SK-N-SH (cell line): Measurements from ENCODE around the gene PRKCA. TPM values are rescaled to one million over a fixed set of nuclear protein-coding genes. Genes with fewer than 3 reads are reported as not detected.

ENCODE experiments used
- CTCF ChIA-PET: fragments of 300-600, 350-600 bp; formaldehyde crosslinking; extraction: SDS; loops from one replicate; lab custom pipeline; 2021; lab: Yijun Ruan, JAX
- POLR2A ChIA-PET: fragments of 350-600 bp; sonication (Branson Sonifier 250); formaldehyde crosslinking; extraction: SDS; loops from one replicate; lab custom pipeline; 2020; ENCODE audit warnings: antibody characterized with exemption, inconsistent platforms; lab: Yijun Ruan, JAX
- DNase-seq: peaks from one replicate; pipeline ENCODE4 v3.0.0; 2012
- H2AFZ ChIP-seq: fragments of 200-600 bp; sonication (generic); 2 replicates; pipeline ENCODE4 v1.8.1; 2016; ENCODE audit warnings: antibody characterized with exemption, mild to moderate bottlenecking, low read depth
- H3F3A ChIP-seq: fragments of 200-600 bp; sonication (generic); replicated peaks from 2 replicates; pipeline ENCODE3; 2016; ENCODE audit warnings: antibody characterized with exemption, mild to moderate bottlenecking; ENCODE audit not compliant: insufficient read depth
- H3K27ac ChIP-seq, 2 experiments: fragments of 200-500 bp in 1 of 2; fragments of 200-600 bp in 1 of 2; sonication (Bioruptor generic) in 1 of 2; sonication (generic), shearing (Covaris generic) in 1 of 2; 2 replicates each; pipeline versions ENCODE4 v1.5.1 to v1.6.1; 2014 to 2016; ENCODE audit warnings: low read depth in 2 of 2, inconsistent platforms in 1 of 2, low read length in 1 of 2, mild to moderate bottlenecking in 1 of 2, mixed read lengths in 1 of 2
- H3K27me3 ChIP-seq: fragments of 200-600 bp; sonication (generic), shearing (Covaris generic); 2 replicates; pipeline ENCODE4 v1.6.1; 2016; ENCODE audit warnings: mixed run types; ENCODE audit not compliant: insufficient read depth
- H3K36me3 ChIP-seq, 2 experiments: fragments of 200-500 bp in 1 of 2; fragments of 200-600 bp in 1 of 2; sonication (Bioruptor generic) in 1 of 2; sonication (generic) in 1 of 2; replicated peaks in 1 of 2; 2 replicates each; pipeline versions ENCODE3 to v1.5.1; 2014 to 2016; ENCODE audit warnings: low read length in 1 of 2, mild to moderate bottlenecking in 1 of 2; ENCODE audit not compliant: insufficient read depth in 2 of 2, control insufficient read depth in 1 of 2
- H3K4me1 ChIP-seq, 2 experiments: fragments of 200-500 bp in 1 of 2; fragments of 200-600 bp in 1 of 2; sonication (Bioruptor generic) in 1 of 2; sonication (generic), shearing (Covaris generic) in 1 of 2; 2 replicates each; pipeline versions ENCODE4 v1.5.1 to v1.6.1; 2014 to 2016; ENCODE audit warnings: low read depth in 1 of 2, low read length in 1 of 2, mixed run types in 1 of 2; ENCODE audit not compliant: insufficient read depth in 2 of 2, control insufficient read depth in 1 of 2
- H3K4me2 ChIP-seq: fragments of 200-600 bp; sonication (generic), shearing (Covaris generic); 2 replicates; pipeline ENCODE4 v1.6.1; 2017; ENCODE audit warnings: mixed run types
- H3K4me3 ChIP-seq, 2 experiments: fragments of 200-500 bp in 1 of 2; fragments of 200-600 bp in 1 of 2; sonication (Bioruptor generic) in 1 of 2; sonication (generic), shearing (Covaris generic) in 1 of 2; 2 replicates each; pipeline versions ENCODE4 v1.5.1 to v1.8.1; 2014 to 2016; ENCODE audit warnings: low read depth in 2 of 2, inconsistent platforms in 1 of 2, low read length in 1 of 2, mild to moderate bottlenecking in 1 of 2, mixed read lengths in 1 of 2, moderate library complexity in 1 of 2
- H3K79me2 ChIP-seq: fragments of 200-600 bp; sonication (generic); 2 replicates; pipeline ENCODE4 v1.8.1; 2017; ENCODE audit warnings: mild to moderate bottlenecking; ENCODE audit not compliant: insufficient read depth
- H3K9ac ChIP-seq: fragments of 200-600 bp; sonication (generic); 2 replicates; pipeline ENCODE4 v1.6.1; 2017; ENCODE audit warnings: mixed run types
- H3K9me2 ChIP-seq: fragments of 200-600 bp; sonication (generic); 2 replicates; pipeline ENCODE4 v1.6.1; 2017; ENCODE audit warnings: mixed run types
- H3K9me3 ChIP-seq: fragments of 200-600 bp; sonication (generic); 2 replicates; pipeline ENCODE4 v1.6.1; 2017; ENCODE audit warnings: mixed run types, mild to moderate bottlenecking, moderate library complexity
- H4K20me1 ChIP-seq: fragments of 200-600 bp; sonication (generic); 2 replicates; pipeline ENCODE4 v1.6.1; 2017; ENCODE audit warnings: mild to moderate bottlenecking, mixed run types; ENCODE audit not compliant: insufficient read depth
- CHD2 ChIP-seq: fragments of 150-350 bp; IDR thresholded peaks from 2 replicates; pipeline ENCODE4 v1.6.1; 2018; ENCODE audit warnings: low read length; ENCODE audit not compliant: partially characterized antibody
- ELF1 ChIP-seq: IDR thresholded peaks from 2 replicates; pipeline ENCODE4 v1.4.0; 2012
- EZH2phosphoT487 ChIP-seq: fragments of 200-600 bp; sonication (generic); IDR thresholded peaks from 2 replicates; pipeline ENCODE4 v1.6.1; 2017; ENCODE audit warnings: low read depth, mixed run types, mild to moderate bottlenecking, antibody characterized with exemption, moderate library complexity, borderline replicate concordance
- FOSL2 ChIP-seq: IDR thresholded peaks from 2 replicates; pipeline ENCODE4 v1.4.0; 2012; ENCODE audit warnings: low read depth, mild to moderate bottlenecking, moderate library complexity, borderline replicate concordance
- FOXJ3 ChIP-seq: sonication (generic); formaldehyde crosslinking; IDR thresholded peaks from 2 replicates; pipeline ENCODE4 v1.5.1; 2020; ENCODE audit warnings: mild to moderate bottlenecking, missing genetic modification reagents
- FOXM1 ChIP-seq: IDR thresholded peaks from 2 replicates; pipeline ENCODE4 v1.4.0; 2012; ENCODE audit warnings: low read depth, mild to moderate bottlenecking
- GABPA ChIP-seq: IDR thresholded peaks from 2 replicates; pipeline ENCODE4 v1.4.0; 2012; ENCODE audit warnings: low read depth, mild to moderate bottlenecking
- GATA2 ChIP-seq: sonication (generic); formaldehyde crosslinking; IDR thresholded peaks from 2 replicates; pipeline ENCODE4 v1.5.0; 2020; ENCODE audit warnings: mild to moderate bottlenecking, missing genetic modification reagents
- IRF3 ChIP-seq: fragments of 150-350 bp; IDR thresholded peaks from 2 replicates; pipeline ENCODE4 v1.6.1; 2016; ENCODE audit warnings: mild to moderate bottlenecking, low read depth, low read length
- JUND ChIP-seq: IDR thresholded peaks from 2 replicates; pipeline ENCODE4 v1.4.0; 2012
- MAX ChIP-seq: IDR thresholded peaks from 2 replicates; pipeline ENCODE4 v1.4.0; 2012; ENCODE audit warnings: low read depth
- MEF2A ChIP-seq: IDR thresholded peaks from 2 replicates; pipeline ENCODE4 v1.4.0; 2012; ENCODE audit warnings: low read depth, borderline replicate concordance
- NRF1 ChIP-seq: IDR thresholded peaks from 2 replicates; pipeline ENCODE4 v1.6.1; 2012; ENCODE audit warnings: low read depth, mild to moderate bottlenecking, low read length
- PBX3 ChIP-seq: IDR thresholded peaks from 2 replicates; pipeline ENCODE4; 2012
- POLR2AphosphoS5 ChIP-seq: IDR thresholded peaks from 2 replicates; pipeline ENCODE4 v1.6.1; 2012; ENCODE audit warnings: low read depth, low read length
- RCOR1 ChIP-seq: fragments of 150-350 bp; IDR thresholded peaks from 2 replicates; pipeline ENCODE4 v1.6.1; 2017; ENCODE audit warnings: antibody characterized with exemption, low read length
- RFX5 ChIP-seq: IDR thresholded peaks from 2 replicates; pipeline ENCODE4 v1.6.1; 2012; ENCODE audit warnings: mild to moderate bottlenecking, improper control_type of control experiment, low read length
- RXRA ChIP-seq: IDR thresholded peaks from 2 replicates; pipeline ENCODE4 v1.4.0; 2012; ENCODE audit warnings: low read depth, mild to moderate bottlenecking, borderline replicate concordance
- SIN3A ChIP-seq: IDR thresholded peaks from 2 replicates; pipeline ENCODE4 v1.6.1; 2012; ENCODE audit warnings: low read depth, mild to moderate bottlenecking, low read length, moderate library complexity, borderline replicate concordance
- SMC3 ChIP-seq: IDR thresholded peaks from 2 replicates; pipeline ENCODE4 v1.6.1; 2012; ENCODE audit warnings: low read depth, low read length, improper control_type of control experiment
- TCF12 ChIP-seq: IDR thresholded peaks from 2 replicates; pipeline ENCODE4 v1.4.0; 2012
- TEAD4 ChIP-seq: IDR thresholded peaks from 2 replicates; pipeline ENCODE4 v1.4.0; 2012; ENCODE audit warnings: mild to moderate bottlenecking, borderline replicate concordance; ENCODE audit not compliant: insufficient read depth
- USF1 ChIP-seq: IDR thresholded peaks from 2 replicates; pipeline ENCODE4 v1.4.0; 2012; ENCODE audit warnings: low read depth, borderline replicate concordance
- USF2 ChIP-seq: fragments of 150-350 bp; IDR thresholded peaks from 2 replicates; pipeline ENCODE4 v1.6.1; 2017; ENCODE audit warnings: antibody characterized with exemption, low read length, low read depth, borderline replicate concordance
- YY1 ChIP-seq: IDR thresholded peaks from 2 replicates; pipeline ENCODE4 v1.4.0; 2012; ENCODE audit warnings: low read depth, mild to moderate bottlenecking
- ZBTB33 ChIP-seq: IDR thresholded peaks from 2 replicates; pipeline ENCODE4 v1.4.0; 2012; ENCODE audit warnings: low read depth, borderline replicate concordance
- WGBS: methylation state at CpG from one replicate; pipeline ENCODE4 v1.1.6; 2017; ENCODE audit warnings: low lambda C conversion rate; 5-methylcytosine and 5-hydroxymethylcytosine counted together
- polyA plus RNA-seq, 3 experiments: library from polyadenylated mRNA; depleted of rRNA; stranded (reverse); fragments of >200 nt; gene quantifications; 2 replicates each; pipeline ENCODE4 v1.2.3, GENCODE V29; 2012

PRKCA gene
- polyA plus RNA-seq, 1 of the 3 experiments (the other 2 are of a cell fraction) = 108 TPM

GRCh38 chr17:66365903-66366302 lies 63.5 kb downstream of the PRKCA start (continued):
- TF ChIP-seq POLR2AphosphoS5 = peak; percentile 32; the same call in 1 of the 2 replicates
- no peak for TF ChIP-seq SIN3A
- peak; percentile 88; the same call in 1 of the 2 replicates for TF ChIP-seq RCOR1
- peak; percentile 60 for TF ChIP-seq PBX3
- no peak for TF ChIP-seq FOXM1
- TF ChIP-seq TCF12 = peak; percentile 44; the same call in 1 of the 2 replicates
- no peak for TF ChIP-seq FOSL2
- TF ChIP-seq CHD2 = peak; percentile 67
- no peak for TF ChIP-seq USF1
- peak; percentile 84 for TF ChIP-seq FOXJ3 (CRISPR knock-in tag)
- no peak for TF ChIP-seq JUND
- TF ChIP-seq TEAD4 = peak; percentile 39; the same call in 1 of the 2 replicates
- no peak; the same call in 1 of the 2 replicates for TF ChIP-seq RFX5
- TF ChIP-seq YY1 = no peak
- TF ChIP-seq MEF2A = no peak
- TF ChIP-seq USF2 = no peak
- TF ChIP-seq NRF1 = no peak
- TF ChIP-seq ELF1 = no peak
- TF ChIP-seq IRF3 = no peak
- TF ChIP-seq MAX = no peak
- TF ChIP-seq, all 33 proteins: peak for 12

- Histone ChIP-seq H3K4me1 (peaks cover 19 to 35% of the 10 kb centered on the region in 2 experiments), H3F3A (peaks cover 3% of the 10 kb centered on the region), H3K79me2 (peaks cover 96% of the 10 kb centered on the region), H3K4me3 (no peak overlapping the region), H3K9me2 (no peaks in the 10 kb centered on the region), H3K27ac (no peak overlapping the region), H3K4me2 (no peak overlapping the region), H4K20me1 (peaks cover 89% of the 10 kb centered on the region), H3K36me3 (no peaks in the 10 kb centered on the region), H3K9ac (no peak overlapping the region), H3K9me3 (no peaks in the 10 kb centered on the region), H3K27me3 (no peaks in the 10 kb centered on the region), H2AFZ (no peak overlapping the region)
- CTCF ChIA-PET = interaction anchor here (1.0 to 1.5 kb wide), 2 partner anchors 8 to 14 kb away, joined by 3 to 4 read pairs; no protein-coding TSS in a partner anchor
- no peak for DNase-seq
- POLR2A ChIA-PET = no interaction called here
- WGBS = 89% methylated on average over 2 of the region's 2 CpGs
- TF ChIP-seq GABPA = no peak
- no peak for TF ChIP-seq CHD2
- TF ChIP-seq SMC3 = no peak
- no peak for TF ChIP-seq MAX
- no peak for TF ChIP-seq GATA2
- TF ChIP-seq EZH2phosphoT487 = no peak
- TF ChIP-seq RXRA = no peak
- TF ChIP-seq TCF12 = no peak
- TF ChIP-seq RFX5 = no peak
- no peak for TF ChIP-seq JUND
- TF ChIP-seq YY1 = no peak
- no peak for TF ChIP-seq ELF1
- TF ChIP-seq POLR2AphosphoS5 = no peak
- TF ChIP-seq ZBTB33 = no peak
- no peak for TF ChIP-seq USF1
Measured at GRCh38 chr17:66367107-66367506, 64.7 kb downstream of the PRKCA start.
